RWPE2 (cell line): ENCODE measurements around the gene SHROOM2.
A peak's percentile ranks its signal among the peaks of the same experiment; 100 is the strongest.

Source experiments
- ATAC-seq: fragments of 200-7000 bp; cut with Tn5 transposase; 3 replicates; pipeline ENCODE4 v1.9.1; 2021; ENCODE audit warnings: low read depth
- DNase-seq: peaks from one replicate; pipeline ENCODE4 v3.0.0-alpha.2; 2020; ENCODE audit warnings: low spot score
- H3K27ac ChIP-seq: fragments of 450-650 bp; 2 replicates; pipeline ENCODE4 v1.5.1; 2017; ENCODE audit warnings: mild to moderate bottlenecking; ENCODE audit not compliant: poor library complexity, severe bottlenecking
- H3K27me3 ChIP-seq: fragments of 250-450 bp; sonication (Bioruptor Pico); 2 replicates; pipeline ENCODE4 v1.5.1; 2021; ENCODE audit warnings: mild to moderate bottlenecking, moderate library complexity; ENCODE audit not compliant: insufficient read depth, poor library complexity, severe bottlenecking
- H3K36me3 ChIP-seq: fragments of 250-450 bp; sonication (Bioruptor Pico); 2 replicates; pipeline ENCODE4 v1.5.1; 2020; ENCODE audit warnings: low read depth, mild to moderate bottlenecking, moderate library complexity
- H3K4me1 ChIP-seq: fragments of 250-450 bp; sonication (Bioruptor Pico); 2 replicates; pipeline ENCODE4 v1.5.1; 2021; ENCODE audit warnings: mild to moderate bottlenecking, moderate library complexity; ENCODE audit not compliant: insufficient read depth, poor library complexity, severe bottlenecking
- H3K4me3 ChIP-seq: fragments of 250-450 bp; sonication (Bioruptor Pico); 2 replicates; pipeline ENCODE4 v1.5.1; 2021; ENCODE audit warnings: mild to moderate bottlenecking, moderate library complexity; ENCODE audit not compliant: severe bottlenecking
- H3K9me3 ChIP-seq: fragments of 250-450 bp; sonication (Bioruptor Pico); 2 replicates; pipeline ENCODE4 v1.5.1; 2021; ENCODE audit warnings: mild to moderate bottlenecking, moderate library complexity; ENCODE audit not compliant: severe bottlenecking
- TF ChIP-seq, protein P1 (sequence below): fragments of 450-650 bp; IDR thresholded peaks from one replicate; pipeline ENCODE4 v1.5.1; 2017; ENCODE audit warnings: mild to moderate bottlenecking, moderate library complexity; ENCODE audit not compliant: poor library complexity, severe bottlenecking

The SHROOM2 gene

GRCh38 chrX:9906919-9907318, 120.7 kb downstream of the SHROOM2 start:
- Histone ChIP-seq H3K36me3 (no peaks in the 10 kb centered on the region), H3K27me3 (no peaks in the 10 kb centered on the region), H3K4me3 (no peak overlapping the region), H3K27ac (peak overlapping the region; percentile 96), H3K9me3 (no peaks in the 10 kb centered on the region), H3K4me1 (peaks cover 46% of the 10 kb centered on the region)
- ATAC-seq (peak; percentile 61), DNase-seq (no peak)
- TF ChIP-seq, protein P1, sequence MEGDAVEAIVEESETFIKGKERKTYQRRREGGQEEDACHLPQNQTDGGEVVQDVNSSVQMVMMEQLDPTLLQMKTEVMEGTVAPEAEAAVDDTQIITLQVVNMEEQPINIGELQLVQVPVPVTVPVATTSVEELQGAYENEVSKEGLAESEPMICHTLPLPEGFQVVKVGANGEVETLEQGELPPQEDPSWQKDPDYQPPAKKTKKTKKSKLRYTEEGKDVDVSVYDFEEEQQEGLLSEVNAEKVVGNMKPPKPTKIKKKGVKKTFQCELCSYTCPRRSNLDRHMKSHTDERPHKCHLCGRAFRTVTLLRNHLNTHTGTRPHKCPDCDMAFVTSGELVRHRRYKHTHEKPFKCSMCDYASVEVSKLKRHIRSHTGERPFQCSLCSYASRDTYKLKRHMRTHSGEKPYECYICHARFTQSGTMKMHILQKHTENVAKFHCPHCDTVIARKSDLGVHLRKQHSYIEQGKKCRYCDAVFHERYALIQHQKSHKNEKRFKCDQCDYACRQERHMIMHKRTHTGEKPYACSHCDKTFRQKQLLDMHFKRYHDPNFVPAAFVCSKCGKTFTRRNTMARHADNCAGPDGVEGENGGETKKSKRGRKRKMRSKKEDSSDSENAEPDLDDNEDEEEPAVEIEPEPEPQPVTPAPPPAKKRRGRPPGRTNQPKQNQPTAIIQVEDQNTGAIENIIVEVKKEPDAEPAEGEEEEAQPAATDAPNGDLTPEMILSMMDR, result no peak

DNA sequence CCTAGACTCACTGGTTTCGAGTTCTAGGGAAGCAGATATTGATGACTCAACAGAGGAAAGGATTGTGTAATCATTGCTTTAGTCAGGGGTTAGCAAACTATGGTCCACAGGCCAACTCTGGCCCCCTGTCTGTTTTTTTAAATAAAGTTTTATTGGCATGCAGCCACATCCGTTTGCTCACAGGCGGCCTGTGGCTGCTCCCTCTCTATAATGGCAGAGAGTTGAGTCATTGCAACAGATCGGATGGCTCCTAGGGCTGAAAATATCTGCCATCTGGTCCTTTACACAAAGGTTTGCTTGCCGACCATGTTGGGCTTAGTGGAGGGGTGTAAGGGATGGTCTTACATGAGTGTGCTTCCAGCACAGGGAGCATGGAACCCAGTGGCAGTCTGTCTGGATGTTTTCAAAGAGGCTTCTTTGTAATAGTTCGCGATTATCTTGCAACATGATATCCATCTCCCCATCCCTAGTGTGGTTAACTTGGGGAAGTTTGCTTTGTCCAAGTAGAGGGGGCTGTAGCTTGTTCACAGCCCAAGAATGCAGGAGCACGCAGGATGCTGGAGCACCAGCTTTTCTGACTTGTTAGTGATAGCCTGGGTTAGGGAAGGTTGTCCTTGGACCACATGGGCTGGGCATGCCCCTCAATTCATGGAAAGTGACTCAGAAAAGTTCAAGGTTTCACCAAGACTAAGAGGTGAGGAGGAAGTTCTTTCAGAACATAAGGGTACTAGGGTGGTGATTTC, 121.6 kb downstream of the SHROOM2 start:
- Histone ChIP-seq H3K27ac (peak overlapping the region; percentile 96), H3K4me1 (peaks cover 43% of the 10 kb centered on the region), H3K4me3 (no peak overlapping the region), H3K27me3 (no peaks in the 10 kb centered on the region), H3K9me3 (no peaks in the 10 kb centered on the region), H3K36me3 (no peaks in the 10 kb centered on the region)
- TF ChIP-seq, protein P1, result no peak
- DNase-seq (no peak), ATAC-seq (peak; percentile 52)

DNA sequence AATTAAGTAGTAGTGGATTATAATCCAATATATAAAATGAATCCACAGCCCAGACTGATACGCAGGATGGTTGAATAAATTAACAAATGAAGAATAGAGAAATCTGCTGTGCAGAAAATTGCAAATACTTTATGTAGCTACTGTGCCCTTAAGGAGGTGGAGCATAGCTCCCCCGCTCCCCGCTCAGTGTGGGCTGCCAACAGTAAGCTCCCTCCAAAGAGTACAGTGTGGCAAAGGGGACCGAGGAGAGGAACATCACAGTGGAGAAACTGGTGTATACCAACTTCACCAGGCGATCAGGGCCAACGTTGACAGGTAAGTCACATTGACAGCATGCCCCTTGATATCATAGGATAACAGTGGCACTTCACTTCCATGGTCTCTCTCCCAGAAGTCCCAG, 123.0 kb downstream of the SHROOM2 start:
- TF ChIP-seq, protein P1, result no peak
- no peaks in the 10 kb centered on the region for H3K27me3 ChIP-seq
- peaks cover 40% of the 10 kb centered on the region for H3K4me1 ChIP-seq
- DNase-seq (no peak), ATAC-seq (no peak)
- no peak overlapping the region for H3K4me3 ChIP-seq
- H3K27ac ChIP-seq, result peak overlapping the region; percentile 96
- no peaks in the 10 kb centered on the region for H3K9me3 ChIP-seq
- no peaks in the 10 kb centered on the region for H3K36me3 ChIP-seq

- Histone ChIP-seq H3K4me3 (no peak overlapping the region), H3K4me1 (peaks cover 37% of the 10 kb centered on the region), H3K36me3 (no peaks in the 10 kb centered on the region), H3K9me3 (no peaks in the 10 kb centered on the region), H3K27me3 (no peaks in the 10 kb centered on the region), H3K27ac (peak overlapping the region; percentile 96)
- peak; percentile 59 for ATAC-seq
- TF ChIP-seq, protein P1, result no peak
- no peak for DNase-seq
Measured at GRCh38 chrX:9911487-9911886, 125.3 kb downstream of the SHROOM2 start.
